ENCODE results near the gene PGBD1. TPM values are rescaled to one million over a fixed set of nuclear protein-coding genes. Genes with fewer than 3 reads are reported as not detected.

PGBD1 gene
- total and polyA plus RNA-seq, 2 of the 13 experiments (the other 11 are each of a cell fraction or from before 2014, with no cell fraction given) = 3.6 to 6.9 TPM

DNA sequence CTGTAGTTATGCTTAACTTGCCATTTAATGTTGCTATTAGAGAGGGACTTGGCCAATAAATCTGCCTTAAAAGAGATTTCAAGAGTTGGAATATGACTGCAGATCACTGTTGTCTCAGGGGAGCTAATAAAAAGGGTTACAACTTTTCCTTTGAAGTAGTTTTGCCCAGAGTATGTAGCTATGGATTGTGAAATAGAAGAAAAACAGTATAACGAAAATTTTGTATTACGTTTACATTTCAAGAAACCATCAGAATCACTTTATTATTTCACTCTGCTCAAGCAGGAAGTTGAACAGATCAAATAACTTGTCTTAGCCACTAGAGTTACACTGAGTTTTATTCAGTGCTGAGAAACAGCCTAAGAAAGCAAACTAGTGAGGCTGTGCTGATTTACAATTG lies 17.4 kb upstream of the PGBD1 start:
- Histone ChIP-seq H3K36me3 (replicated peaks in 1 of 2; ENCODE audit: control insufficient read depth in 1 of 2, insufficient read depth in 2 of 2, low read length in 2 of 2) (no peaks in the 10 kb centered on the region), H3K9ac (ENCODE audit: insufficient read depth, low read depth, low read length) (no peak overlapping the region), H3K4me2 (ENCODE audit: low read depth, low read length) (no peak overlapping the region), H2AFZ (ENCODE audit: low read length) (no peak overlapping the region), H3K4me1 (ENCODE audit: insufficient read depth, low read length) (peaks cover 18% of the 10 kb centered on the region), H3K9me3 (ENCODE audit: low read length) (no peaks in the 10 kb centered on the region), H3K4me3 (replicated peaks in 1 of 3; ENCODE audit: insufficient read depth in 1 of 3, low read depth in 2 of 3, low read length in 3 of 3) (no peak overlapping the region), H3K27ac (ENCODE audit: extremely low read length, insufficient read depth, low read length) (no peak overlapping the region), H3K79me2 (ENCODE audit: insufficient read depth, low read length) (peaks cover 16% of the 10 kb centered on the region), H4K20me1 (ENCODE audit: insufficient read depth, low read length) (no peaks in the 10 kb centered on the region), H3K27me3 (ENCODE audit: control insufficient read depth in 1 of 2, insufficient read depth in 2 of 2, low read length in 2 of 2) (peaks cover 0 to 27% of the 10 kb centered on the region in 2 experiments; a peak in 3 of 5 replicates)
- BruUV-seq (replicated peaks) = no TSS peak
- CTCF ChIA-PET (ENCODE audit: low intra/inter-chr PET ratio, low total read pairs) = no interaction called here
- in situ Hi-C loops (cut with HindIII; ENCODE audit: extremely low pct_ligation_motif_present, low pct_unique_long_range_greater_than_20kb) (no loop called here), intact Hi-C loops (cut with micrococcal nuclease; ENCODE audit: unreplicated experiment) (no loop called here)
- POLR2A ChIA-PET = interaction anchor here (0.8 kb wide), 1 partner anchor 11 kb away, joined by 3 read pairs; no protein-coding TSS in a partner anchor
- ATAC-seq = no peak
- no peak for DNase-seq (ENCODE audit: low spot score)
- 0% methylated on average over 2 of the region's 2 CpGs for WGBS (ENCODE audit: low lambda C conversion rate)
- TF ChIP-seq ISX (CRISPR knock-in tag; conservative IDR thresholded peaks at IDR 0.05) (no peak), JUND (CRISPR knock-in tag; IDR thresholded peaks at IDR 0.05) (no peak), ZNF781 (CRISPR knock-in tag; IDR thresholded peaks at IDR 0.05; ENCODE audit: borderline replicate concordance, not compliant biosample characterization) (no peak), ZNF773 (CRISPR knock-in tag; IDR thresholded peaks at IDR 0.05; ENCODE audit: borderline replicate concordance) (no peak), ZNF143 (CRISPR knock-in tag; IDR thresholded peaks at IDR 0.05) (no peak), HIVEP1 (CRISPR knock-in tag; IDR thresholded peaks at IDR 0.05) (no peak), PHF21A (CRISPR knock-in tag; IDR thresholded peaks at IDR 0.05) (no peak)
- TF ChIP-seq, protein P1, sequence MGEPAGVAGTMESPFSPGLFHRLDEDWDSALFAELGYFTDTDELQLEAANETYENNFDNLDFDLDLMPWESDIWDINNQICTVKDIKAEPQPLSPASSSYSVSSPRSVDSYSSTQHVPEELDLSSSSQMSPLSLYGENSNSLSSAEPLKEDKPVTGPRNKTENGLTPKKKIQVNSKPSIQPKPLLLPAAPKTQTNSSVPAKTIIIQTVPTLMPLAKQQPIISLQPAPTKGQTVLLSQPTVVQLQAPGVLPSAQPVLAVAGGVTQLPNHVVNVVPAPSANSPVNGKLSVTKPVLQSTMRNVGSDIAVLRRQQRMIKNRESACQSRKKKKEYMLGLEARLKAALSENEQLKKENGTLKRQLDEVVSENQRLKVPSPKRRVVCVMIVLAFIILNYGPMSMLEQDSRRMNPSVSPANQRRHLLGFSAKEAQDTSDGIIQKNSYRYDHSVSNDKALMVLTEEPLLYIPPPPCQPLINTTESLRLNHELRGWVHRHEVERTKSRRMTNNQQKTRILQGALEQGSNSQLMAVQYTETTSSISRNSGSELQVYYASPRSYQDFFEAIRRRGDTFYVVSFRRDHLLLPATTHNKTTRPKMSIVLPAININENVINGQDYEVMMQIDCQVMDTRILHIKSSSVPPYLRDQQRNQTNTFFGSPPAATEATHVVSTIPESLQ (CRISPR knock-in tag; conservative IDR thresholded peaks at IDR 0.05) = no peak
- FAIRE-seq = no peak

Measured in HepG2 (cell line).